Naive B cell (primary cell): ENCODE data around the gene ARSG. TPM values are rescaled to one million over a fixed set of nuclear protein-coding genes. Genes with fewer than 3 reads are reported as not detected.
A peak's percentile ranks its signal among the peaks of the same experiment; 100 is the strongest.
"Not testable (repeated sequence)": the region's sequence is repeated elsewhere in the genome, so short reads cannot be mapped to it uniquely, and the experiment has no call there.

ENCODE experiments used
- ATAC-seq, 2 donors: fragments of 150-1000 bp; cut with Tn5 transposase; 2 replicates each; pipeline ENCODE4 v1.10.0; 2021; ENCODE audit warnings: low read depth in 2 of 2, mild to moderate bottlenecking in 2 of 2, moderate library complexity in 2 of 2
- DNase-seq: peaks from one replicate; pipeline ENCODE4 v3.0.0; 2022
- H3K27ac Mint-ChIP-seq, 6 donors: one replicate each; pipeline ENCODE4 v1.8.0; 2020 to 2022; ENCODE audit warnings: mild to moderate bottlenecking in 6 of 6, mixed read lengths in 6 of 6, moderate library complexity in 5 of 6, inconsistent platforms in 2 of 6
- H3K27me3 Mint-ChIP-seq, 3 donors: one replicate each; pipeline ENCODE4 v1.8.0; 2021 to 2022; ENCODE audit warnings: mixed read lengths in 3 of 3, mild to moderate bottlenecking in 1 of 3
- H3K36me3 Mint-ChIP-seq, 2 donors: one replicate each; pipeline ENCODE4 v1.8.0; 2020 to 2022; ENCODE audit warnings: mixed read lengths in 2 of 2, inconsistent platforms in 1 of 2, mild to moderate bottlenecking in 1 of 2
- H3K4me1 Mint-ChIP-seq, 3 donors: one replicate each; pipeline ENCODE4 v1.8.0; 2020 to 2022; ENCODE audit warnings: mixed read lengths in 3 of 3, inconsistent platforms in 1 of 3, mild to moderate bottlenecking in 1 of 3, moderate library complexity in 1 of 3
- H3K4me3 Mint-ChIP-seq, 8 donors: one replicate each; pipeline ENCODE4 v1.8.0; 2020 to 2022; ENCODE audit warnings: mild to moderate bottlenecking in 8 of 8, mixed read lengths in 8 of 8, moderate library complexity in 8 of 8, inconsistent platforms in 2 of 8
- H3K9me3 Mint-ChIP-seq, 7 donors: one replicate each; pipeline ENCODE4 v1.8.0; 2020 to 2022; ENCODE audit warnings: mixed read lengths in 7 of 7, mild to moderate bottlenecking in 5 of 7, inconsistent platforms in 2 of 7, moderate library complexity in 1 of 7
- polyA plus RNA-seq, 6 donors: library from polyadenylated mRNA; unstranded; fragments of 300-500 nt; fragmentation: Illumina TruSeq; gene quantifications; one replicate each; pipeline ENCODE4 v1.2.3, GENCODE V29; 2021; ENCODE audit warnings: low read depth in 6 of 6

ARSG gene
- polyA plus RNA-seq, 6 donors from 2014 or later: 3.4 to 5.8 (median 4.7) TPM

DNA sequence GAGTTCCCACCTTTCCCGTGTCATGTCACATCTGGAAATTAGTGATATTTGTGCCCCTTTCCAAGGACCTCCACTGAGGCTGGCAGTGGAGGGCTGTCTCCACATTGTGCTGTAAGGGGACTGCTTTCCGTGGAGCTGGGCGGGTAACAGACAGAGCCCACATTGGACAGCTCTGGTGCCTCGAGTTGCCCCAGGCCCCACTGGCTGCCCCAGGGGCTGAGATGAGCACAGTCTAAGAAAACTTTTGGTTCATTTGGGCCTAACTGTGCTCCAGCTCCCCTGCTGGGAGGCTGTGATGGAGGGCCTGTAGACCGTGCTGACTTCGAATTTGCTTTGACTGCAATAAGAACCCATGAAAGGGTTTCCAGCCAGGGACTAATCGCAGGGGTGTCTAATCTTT lies 38.0 kb downstream of the ARSG start:
- H3K36me3 Mint-ChIP-seq: peaks cover 4 to 8% of the 10 kb centered on the region in 2 donors
- peaks cover 8 to 33% (median 23%) of the 10 kb centered on the region in 7 donors for H3K9me3 Mint-ChIP-seq

DNA sequence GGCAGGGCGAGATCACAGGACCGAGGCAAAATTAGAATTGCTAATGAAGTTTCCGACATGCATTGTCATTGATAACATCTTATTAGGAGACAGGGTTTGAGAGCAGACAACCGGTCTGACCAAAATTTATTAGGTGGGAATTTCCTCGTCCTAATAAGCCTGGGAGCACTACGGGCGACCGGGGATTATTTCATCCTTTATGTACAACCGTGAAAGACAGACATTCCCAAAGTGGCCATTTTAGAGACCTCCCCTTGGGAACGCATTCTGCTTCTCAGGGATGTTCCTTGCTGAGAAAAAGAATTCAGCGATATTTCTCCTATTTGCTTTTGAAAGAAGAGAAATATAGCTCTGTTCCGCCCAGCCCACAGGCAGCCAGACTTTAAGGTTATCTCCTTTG lies 40.6 kb downstream of the ARSG start:
- not testable (repeated sequence) for DNase-seq, H3K4me3 Mint-ChIP-seq, H3K27ac Mint-ChIP-seq

More for the DNA sequence above, 38.0 kb downstream of the ARSG start:
- Mint-ChIP-seq H3K4me1 (no peaks in the 10 kb centered on the region), H3K4me3 (no peak overlapping the region), H3K27me3 (peaks cover 0 to 11% (median 0%) of the 10 kb centered on the region in 3 donors), H3K27ac (no peak overlapping the region)
- DNase-seq: no peak
- ATAC-seq: no peak

DNA sequence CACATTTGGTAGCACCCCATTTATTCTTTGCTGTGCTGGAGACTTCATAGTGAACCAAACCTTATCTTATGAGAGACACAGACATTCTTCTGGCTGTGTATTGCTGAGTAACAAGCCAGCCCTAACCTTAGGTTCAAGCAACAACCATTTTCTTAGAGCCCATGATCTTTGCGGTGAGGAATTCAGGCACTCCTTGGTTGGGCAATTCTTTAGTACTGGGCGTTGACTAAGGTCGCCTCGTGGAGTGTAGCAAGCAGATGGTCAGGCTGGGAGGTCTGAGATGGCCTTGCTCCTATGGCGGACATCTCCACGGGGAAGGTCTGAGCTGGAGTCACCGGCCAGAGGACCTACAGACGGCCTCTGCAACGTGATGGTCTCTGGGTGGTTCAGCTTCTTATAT lies 43.1 kb downstream of the ARSG start:
- H3K27ac Mint-ChIP-seq: no peak overlapping the region
- H3K9me3 Mint-ChIP-seq: peaks cover 8 to 33% (median 23%) of the 10 kb centered on the region in 7 donors
- H3K4me3 Mint-ChIP-seq: peak overlapping the region in 1 of 8 donors; percentile 40
- DNase-seq: no peak
- no peak for ATAC-seq
- peaks cover 4 to 8% of the 10 kb centered on the region in 2 donors for H3K36me3 Mint-ChIP-seq
- peaks cover 0 to 5% (median 5%) of the 10 kb centered on the region in 3 donors for H3K27me3 Mint-ChIP-seq
- H3K4me1 Mint-ChIP-seq: no peaks in the 10 kb centered on the region

More for the DNA sequence above, 40.6 kb downstream of the ARSG start:
- H3K27me3 Mint-ChIP-seq, H3K4me1 Mint-ChIP-seq, ATAC-seq, H3K36me3 Mint-ChIP-seq: not testable (repeated sequence)
- peaks cover 8 to 33% (median 23%) of the 10 kb centered on the region in 7 donors for H3K9me3 Mint-ChIP-seq

DNA sequence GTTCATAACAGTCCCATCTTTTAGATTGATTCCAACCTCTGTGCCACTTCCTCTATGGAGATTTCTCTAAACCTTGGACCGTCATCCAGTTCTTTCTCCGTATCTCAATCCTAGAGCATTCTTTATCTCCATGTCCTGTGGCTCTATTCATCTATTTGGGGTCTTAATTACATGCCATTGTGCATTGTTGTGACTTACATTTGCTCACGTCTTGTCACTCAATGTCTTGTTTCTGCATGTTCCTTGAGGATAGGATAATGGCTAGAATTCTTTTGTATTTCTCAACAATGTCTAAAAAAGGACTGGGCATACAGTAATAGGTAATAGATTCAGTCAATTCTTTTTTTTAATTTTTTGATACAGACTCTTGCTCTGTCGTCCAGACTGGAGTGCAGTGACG lies 50.2 kb downstream of the ARSG start:
- DNase-seq (no peak), ATAC-seq (no peak)
- no peak overlapping the region for H3K27ac Mint-ChIP-seq
- no peaks in the 10 kb centered on the region for H3K36me3 Mint-ChIP-seq
- H3K4me1 Mint-ChIP-seq: peaks cover 15 to 25% (median 20%) of the 10 kb centered on the region in 3 donors
- H3K9me3 Mint-ChIP-seq: no peaks in the 10 kb centered on the region
- H3K4me3 Mint-ChIP-seq: peak overlapping the region in 1 of 8 donors; percentile 26
- H3K27me3 Mint-ChIP-seq: peaks cover 0 to 12% (median 4%) of the 10 kb centered on the region in 3 donors

DNA sequence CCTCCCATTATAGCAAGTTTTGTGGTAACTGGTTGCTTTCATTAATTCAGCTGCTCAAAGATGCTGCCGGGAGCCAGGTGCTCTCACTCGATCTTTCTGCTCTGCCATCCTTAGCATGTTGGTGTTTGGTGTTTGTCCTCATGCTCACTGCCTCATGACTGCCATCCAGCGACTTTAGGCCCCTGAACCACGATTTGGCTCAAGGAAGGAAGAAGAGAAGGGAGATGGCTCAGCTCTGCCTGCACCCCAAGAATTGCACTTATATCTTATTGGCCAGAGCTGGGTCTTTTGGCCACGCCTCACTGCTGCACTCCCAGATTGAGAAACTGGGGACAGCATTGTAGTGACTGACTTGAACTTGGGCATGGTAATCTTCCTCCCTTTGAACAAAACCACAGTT lies 52.7 kb downstream of the ARSG start:
- Mint-ChIP-seq H3K4me3 (peak overlapping the region in 1 of 8 donors; percentile 4), H3K27ac (peak overlapping the region in 2 of 6 donors; percentile 52 to 79), H3K36me3 (peaks cover 0 to 6% of the 10 kb centered on the region in 2 donors), H3K9me3 (no peaks in the 10 kb centered on the region), H3K4me1 (peaks cover 23 to 35% (median 27%) of the 10 kb centered on the region in 3 donors), H3K27me3 (peaks cover 0 to 9% (median 4%) of the 10 kb centered on the region in 3 donors)
- no peak for DNase-seq
- no peak for ATAC-seq

DNA sequence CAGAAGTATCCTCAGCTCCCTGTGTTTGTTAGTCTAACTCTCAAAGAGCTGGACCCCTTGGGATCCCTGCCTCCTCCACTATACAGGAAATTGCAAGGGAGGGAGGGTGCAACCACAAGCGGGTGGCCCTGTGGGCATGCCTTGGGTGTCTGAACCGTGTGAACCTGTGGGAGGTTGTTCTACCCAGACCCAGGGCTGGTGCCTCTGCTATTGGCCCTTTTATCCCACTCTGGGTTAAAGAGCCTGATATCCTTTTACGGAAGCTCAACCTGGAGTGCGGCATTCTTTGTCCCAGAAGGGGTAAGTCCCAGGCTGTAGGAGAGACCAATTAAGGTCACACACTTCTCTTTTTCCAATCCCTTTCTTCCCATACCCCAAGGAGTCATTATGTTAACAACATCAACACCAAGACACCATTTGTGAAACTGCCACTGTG lies 53.4 kb downstream of the ARSG start:
- Mint-ChIP-seq H3K36me3 (peaks cover 0 to 6% of the 10 kb centered on the region in 2 donors), H3K4me1 (peaks cover 23 to 35% (median 27%) of the 10 kb centered on the region in 3 donors), H3K9me3 (no peaks in the 10 kb centered on the region), H3K4me3 (peak overlapping the region in 1 of 8 donors; percentile 30), H3K27ac (peak overlapping the region in 1 of 6 donors; percentile 58), H3K27me3 (peaks cover 4 to 9% (median 5%) of the 10 kb centered on the region in 3 donors)
- ATAC-seq (no peak), DNase-seq (no peak)

DNA sequence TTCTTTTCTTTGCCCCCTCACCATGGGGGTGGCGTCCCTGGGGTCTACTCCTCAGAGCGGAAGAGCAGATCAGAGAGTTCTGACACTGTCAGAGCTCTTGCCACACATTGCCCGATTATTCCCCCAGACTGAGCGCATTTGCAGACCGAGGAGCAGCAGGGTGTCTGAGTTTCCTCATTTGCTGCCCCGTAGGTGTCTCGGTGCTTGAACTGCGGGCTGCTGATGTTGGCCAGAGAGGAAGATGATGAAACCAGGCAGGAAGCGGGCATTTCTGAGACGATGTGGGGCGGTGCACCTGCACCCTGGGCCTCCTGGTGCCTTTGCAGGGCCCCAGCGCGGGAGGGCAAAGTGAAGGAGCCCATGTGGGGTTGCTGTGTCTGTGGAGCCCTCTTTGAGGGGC lies 55.2 kb downstream of the ARSG start:
- ATAC-seq (peak; percentile 96 to 97), DNase-seq (peak; percentile 79)
- peaks cover 0 to 6% of the 10 kb centered on the region in 2 donors for H3K36me3 Mint-ChIP-seq
- H3K9me3 Mint-ChIP-seq: no peaks in the 10 kb centered on the region
- H3K27ac Mint-ChIP-seq: peak overlapping the region; percentile 57 to 97 (median 88)
- H3K4me3 Mint-ChIP-seq: peak overlapping the region; percentile 3 to 95 (median 80)
- H3K27me3 Mint-ChIP-seq: peaks cover 4 to 16% (median 9%) of the 10 kb centered on the region in 3 donors
- H3K4me1 Mint-ChIP-seq: peaks cover 23 to 35% (median 27%) of the 10 kb centered on the region in 3 donors

DNA sequence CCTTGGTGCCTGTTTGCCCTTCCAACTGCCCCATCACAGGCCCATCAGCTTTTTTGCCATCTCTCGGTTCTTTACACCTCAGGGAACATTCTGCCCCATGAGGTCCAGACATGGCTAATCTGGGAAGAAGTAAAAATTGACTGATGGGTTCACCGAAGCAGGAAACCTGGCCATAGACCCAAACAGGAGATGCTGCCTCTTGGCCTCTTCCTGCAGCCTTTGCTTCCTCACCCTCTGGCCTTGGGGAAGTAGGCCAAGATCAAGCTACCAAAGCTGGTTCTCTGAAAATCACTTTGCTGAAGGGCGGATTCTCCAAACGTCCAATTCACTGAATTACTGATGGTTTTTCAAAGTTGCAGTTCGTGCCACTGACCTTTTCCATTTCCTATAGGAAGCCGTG lies 56.1 kb downstream of the ARSG start:
- Mint-ChIP-seq H3K4me1 (peaks cover 23 to 35% (median 27%) of the 10 kb centered on the region in 3 donors), H3K27ac (peak overlapping the region in 2 of 6 donors; percentile 89 to 97), H3K9me3 (no peaks in the 10 kb centered on the region), H3K4me3 (peak overlapping the region in 3 of 8 donors; percentile 12 to 81 (median 37)), H3K27me3 (peaks cover 9 to 24% (median 11%) of the 10 kb centered on the region in 3 donors), H3K36me3 (peaks cover 0 to 6% of the 10 kb centered on the region in 2 donors)
- ATAC-seq: no peak
- DNase-seq: no peak

DNA sequence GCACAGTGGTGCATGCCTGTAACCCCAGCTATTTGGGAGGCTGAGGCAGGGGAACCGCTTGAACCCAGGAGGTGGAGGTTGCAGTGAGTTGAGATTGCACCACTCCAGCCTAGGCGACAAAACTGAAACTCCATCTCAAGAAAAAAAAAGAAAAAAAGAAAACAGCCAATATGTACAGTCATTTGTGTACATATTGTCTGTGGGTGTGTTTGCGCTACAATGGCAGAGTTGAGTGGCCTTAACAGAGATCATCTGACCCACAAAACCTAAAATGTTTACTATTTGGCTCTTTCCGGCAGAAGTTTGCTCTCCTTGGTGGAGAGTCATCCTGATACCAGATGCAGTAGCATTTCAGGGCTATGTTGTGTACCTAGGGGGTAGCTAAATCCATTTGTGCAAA lies 57.9 kb downstream of the ARSG start:
- H3K27ac Mint-ChIP-seq: no peak overlapping the region
- no peaks in the 10 kb centered on the region for H3K9me3 Mint-ChIP-seq
- ATAC-seq (no peak), DNase-seq (no peak)
- H3K36me3 Mint-ChIP-seq: peaks cover 0 to 6% of the 10 kb centered on the region in 2 donors
- no peak overlapping the region for H3K4me3 Mint-ChIP-seq
- H3K4me1 Mint-ChIP-seq: peaks cover 18 to 32% (median 23%) of the 10 kb centered on the region in 3 donors
- peaks cover 8 to 24% (median 9%) of the 10 kb centered on the region in 3 donors for H3K27me3 Mint-ChIP-seq

DNA sequence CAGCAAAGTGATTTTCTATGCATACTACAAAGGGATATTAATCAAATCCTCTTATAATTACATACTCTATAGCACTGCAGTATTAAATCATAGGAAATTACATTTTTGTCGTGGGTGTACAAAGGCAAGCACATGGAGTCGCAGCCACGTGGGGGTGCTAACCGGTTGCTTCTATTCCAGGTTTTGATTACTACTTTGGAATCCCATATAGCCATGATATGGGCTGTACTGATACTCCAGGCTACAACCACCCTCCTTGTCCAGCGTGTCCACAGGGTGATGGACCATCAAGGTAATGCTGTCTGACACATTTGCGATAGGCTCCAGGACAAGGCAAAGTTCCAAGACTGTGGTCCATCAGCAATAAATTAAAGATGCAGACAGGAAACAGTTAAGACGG lies 60.1 kb downstream of the ARSG start:
- Mint-ChIP-seq H3K27me3 (peaks cover 5 to 24% (median 12%) of the 10 kb centered on the region in 3 donors), H3K27ac (peak overlapping the region in 1 of 6 donors; percentile 71), H3K4me1 (peaks cover 9 to 18% (median 18%) of the 10 kb centered on the region in 3 donors), H3K4me3 (no peak overlapping the region), H3K9me3 (no peaks in the 10 kb centered on the region), H3K36me3 (peaks cover 0 to 6% of the 10 kb centered on the region in 2 donors)
- DNase-seq: no peak
- no peak for ATAC-seq

DNA sequence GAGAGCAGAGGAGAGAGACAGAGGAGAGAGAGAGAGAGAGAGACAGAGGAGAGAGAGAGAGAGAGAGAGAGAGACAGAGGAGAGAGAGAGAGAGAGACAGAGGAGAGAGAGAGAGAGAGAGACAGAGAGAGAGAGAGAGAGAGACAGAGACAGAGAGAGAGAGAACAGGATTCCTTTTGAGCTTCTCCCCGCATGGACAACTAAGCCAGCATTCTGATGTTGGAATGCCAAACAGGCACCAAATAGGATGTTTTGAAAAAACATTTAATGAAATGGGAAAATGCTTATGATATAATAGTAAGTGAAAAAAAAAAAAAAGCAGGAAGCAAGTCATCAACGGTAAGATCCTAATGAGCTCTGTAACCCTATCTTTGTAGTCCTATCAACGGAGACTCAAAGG lies 60.7 kb downstream of the ARSG start:
- peaks cover 10 to 24% (median 17%) of the 10 kb centered on the region in 3 donors for H3K27me3 Mint-ChIP-seq
- DNase-seq (no peak), ATAC-seq (no peak)
- peaks cover 0 to 6% of the 10 kb centered on the region in 2 donors for H3K36me3 Mint-ChIP-seq
- no peaks in the 10 kb centered on the region for H3K9me3 Mint-ChIP-seq
- no peak overlapping the region for H3K4me3 Mint-ChIP-seq
- peak overlapping the region in 1 of 6 donors; percentile 72 for H3K27ac Mint-ChIP-seq
- peaks cover 12 to 20% (median 18%) of the 10 kb centered on the region in 3 donors for H3K4me1 Mint-ChIP-seq

DNA sequence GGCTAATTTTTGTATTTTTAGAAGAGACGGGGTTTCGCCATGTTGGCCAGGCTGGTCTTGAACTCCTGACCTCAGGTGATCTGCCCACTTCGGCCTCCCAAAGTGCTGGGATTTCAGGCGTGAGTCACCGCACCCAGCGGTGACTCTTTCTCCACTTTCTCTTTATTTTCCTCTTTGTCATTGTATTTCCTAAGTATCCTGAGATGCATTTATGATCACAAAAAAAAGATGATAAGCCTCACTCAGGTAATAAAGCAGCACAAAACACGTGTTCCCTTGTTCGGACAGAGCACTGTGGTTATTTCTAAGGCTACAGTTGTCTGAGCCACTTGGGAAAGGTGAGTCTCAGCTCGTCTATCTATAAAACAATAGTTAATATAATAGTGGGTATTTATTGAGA lies 61.4 kb downstream of the ARSG start:
- H3K9me3 Mint-ChIP-seq, DNase-seq, ATAC-seq, H3K27ac Mint-ChIP-seq, H3K36me3 Mint-ChIP-seq, H3K4me3 Mint-ChIP-seq: not testable (repeated sequence)
- Mint-ChIP-seq H3K27me3 (peaks cover 10 to 24% (median 20%) of the 10 kb centered on the region in 3 donors), H3K4me1 (peaks cover 17 to 18% (median 18%) of the 10 kb centered on the region in 3 donors)

DNA sequence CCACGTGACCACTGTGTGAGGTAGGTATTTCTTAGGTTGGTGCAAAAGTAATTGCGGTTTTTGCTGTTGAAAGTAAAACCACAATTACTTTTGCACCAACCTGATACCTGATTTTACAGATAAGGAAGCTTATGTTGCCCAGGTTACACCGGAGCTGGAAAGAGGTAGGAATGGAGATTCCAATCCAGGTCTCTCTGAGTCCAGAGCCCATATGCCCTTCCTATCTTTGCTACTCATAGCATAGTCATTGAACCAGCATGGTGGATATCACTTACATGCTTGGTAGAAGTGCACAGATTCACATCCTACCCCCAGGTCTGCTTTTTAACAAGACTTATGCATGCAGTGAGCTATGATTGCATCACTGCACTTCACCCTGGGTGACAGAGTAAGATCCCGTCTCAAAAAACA lies 61.8 kb downstream of the ARSG start:
- H3K9me3 Mint-ChIP-seq: no peaks in the 10 kb centered on the region
- DNase-seq (no peak), ATAC-seq (no peak)
- no peak overlapping the region for H3K4me3 Mint-ChIP-seq
- H3K27me3 Mint-ChIP-seq: peaks cover 10 to 24% (median 20%) of the 10 kb centered on the region in 3 donors
- no peak overlapping the region for H3K27ac Mint-ChIP-seq
- peaks cover 0 to 1% of the 10 kb centered on the region in 2 donors for H3K36me3 Mint-ChIP-seq
- peaks cover 15 to 18% (median 17%) of the 10 kb centered on the region in 3 donors for H3K4me1 Mint-ChIP-seq

DNA sequence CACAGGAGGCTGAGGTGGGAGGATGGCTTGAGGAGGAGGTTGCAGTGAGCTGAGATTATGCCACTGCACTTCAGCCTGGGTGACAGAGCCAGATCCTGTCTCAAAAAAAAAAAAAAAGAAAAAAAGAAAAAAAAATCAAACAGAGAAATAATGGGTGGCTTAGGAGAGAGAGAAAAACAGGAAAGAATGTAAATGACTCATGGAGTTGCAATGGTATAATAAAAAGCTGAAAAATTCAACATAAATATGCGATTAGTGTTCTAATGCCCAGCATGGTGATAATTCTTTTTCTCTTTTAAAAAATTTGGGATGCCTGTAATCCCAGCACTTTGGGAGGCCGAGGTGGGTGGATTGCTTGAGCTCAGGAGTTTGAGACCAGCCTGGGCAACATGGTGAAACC lies 63.0 kb downstream of the ARSG start:
- H3K4me3 Mint-ChIP-seq, H3K27ac Mint-ChIP-seq, H3K9me3 Mint-ChIP-seq, ATAC-seq, DNase-seq, H3K36me3 Mint-ChIP-seq: not testable (repeated sequence)
- Mint-ChIP-seq H3K4me1 (peaks cover 15 to 18% (median 17%) of the 10 kb centered on the region in 3 donors), H3K27me3 (peaks cover 15 to 30% (median 26%) of the 10 kb centered on the region in 3 donors)
